AG09319 (cell line): ENCODE results near the gene PLGRKT.
"Not testable (repeated sequence)": the region's sequence is repeated elsewhere in the genome, so short reads cannot be mapped to it uniquely, and the experiment has no call there.

Source experiments
- DNase-seq: peaks from one replicate; pipeline ENCODE4 v3.0.0-alpha.2; 2010; ENCODE audit warnings: low read depth; ENCODE audit errors: extremely low read depth
- CTCF ChIP-seq: IDR thresholded peaks from 2 replicates; pipeline ENCODE4 v1.5.1; 2011; ENCODE audit warnings: low read depth, mild to moderate bottlenecking, inconsistent platforms, low read length, moderate library complexity

Gene PLGRKT

GRCh38 chr9:5416953-5417352 lies 20.8 kb downstream of the PLGRKT start:
- DNase-seq, result no peak
- no peak for TF ChIP-seq CTCF

- DNase-seq, result no peak
- TF ChIP-seq CTCF, result no peak
Observed at GRCh38 chr9:5408596-5408995, 29.1 kb downstream of the PLGRKT start.

GRCh38 chr9:5402217-5402616 lies 35.5 kb downstream of the PLGRKT start:
- DNase-seq, result no peak
- TF ChIP-seq CTCF, result no peak

GRCh38 chr9:5397547-5397946 lies 40.2 kb downstream of the PLGRKT start:
- not testable (repeated sequence) for DNase-seq

GRCh38 chr9:5395428-5395827 lies 42.3 kb downstream of the PLGRKT start:
- DNase-seq, result no peak
- no peak for TF ChIP-seq CTCF

- DNase-seq, result not testable (repeated sequence)
Observed at GRCh38 chr9:5393976-5394375, 43.7 kb downstream of the PLGRKT start.

- TF ChIP-seq CTCF, result no peak
- no peak for DNase-seq
Observed at GRCh38 chr9:5393497-5393896, 44.2 kb downstream of the PLGRKT start.

- DNase-seq, result no peak
- no peak for TF ChIP-seq CTCF
Observed at GRCh38 chr9:5392285-5392684, 45.4 kb downstream of the PLGRKT start.
